CD14-positive monocyte (primary cell): ENCODE data around the gene CLDN1. TPM values are rescaled to one million over a fixed set of nuclear protein-coding genes. Genes with fewer than 3 reads are reported as not detected.

ENCODE experiments used
- DNase-seq, 3 donors: peaks; one replicate each; pipeline ENCODE4 v3.0.0-alpha.2; 2011 to 2022
- H2AFZ ChIP-seq: 2 replicates; pipeline ENCODE4 v1.6.0; 2012; ENCODE audit warnings: mild to moderate bottlenecking, low read depth, low read length, inconsistent platforms; ENCODE audit not compliant: insufficient read depth, poor library complexity, severe bottlenecking
- H3K27ac ChIP-seq, 2 donors: 1 replicate in 1 of 2; 2 replicates in 1 of 2; pipeline ENCODE4 v1.5.1; 2012 to 2013; ENCODE audit warnings: low read length in 2 of 2, control low read depth in 1 of 2, inconsistent platforms in 1 of 2, low read depth in 1 of 2, mild to moderate bottlenecking in 1 of 2
- H3K27me3 ChIP-seq, 2 donors: one replicate each; pipeline versions ENCODE4 v1.6.0 to v1.6.1; 2011 to 2013; ENCODE audit warnings: low read length in 2 of 2; ENCODE audit not compliant: control insufficient read depth in 2 of 2, insufficient read depth in 2 of 2
- H3K36me3 ChIP-seq, 2 donors: replicated peaks in 1 of 2; 1 replicate in 1 of 2; 2 replicates in 1 of 2; pipeline versions ENCODE4 v1.5.1 to v1.6.1; 2012 to 2013; ENCODE audit warnings: low read length in 2 of 2, control low read depth in 1 of 2, inconsistent platforms in 1 of 2, mild to moderate bottlenecking in 1 of 2; ENCODE audit not compliant: insufficient read depth in 2 of 2, control insufficient read depth in 1 of 2
- H3K4me1 ChIP-seq, 2 donors: 1 replicate in 1 of 2; 2 replicates in 1 of 2; pipeline versions ENCODE4 v1.5.1 to v1.6.1; 2012 to 2013; ENCODE audit warnings: low read length in 2 of 2, control low read depth in 1 of 2, inconsistent platforms in 1 of 2, mild to moderate bottlenecking in 1 of 2, moderate library complexity in 1 of 2; ENCODE audit not compliant: insufficient read depth in 2 of 2, control insufficient read depth in 1 of 2
- H3K4me2 ChIP-seq: replicated peaks from 2 replicates; pipeline ENCODE3; 2012; ENCODE audit warnings: low read length, moderate library complexity, mild to moderate bottlenecking; ENCODE audit not compliant: poor library complexity, severe bottlenecking; ENCODE audit errors: extremely low read depth
- H3K4me3 ChIP-seq, 3 experiments: fragments of 200-600 bp in 1 of 3; sonication (generic) in 1 of 3; replicated peaks in 1 of 3; 1 replicate in 2 of 3; 2 replicates in 1 of 3; pipeline ENCODE4 v1.5.1; 2011 to 2013; ENCODE audit warnings: low read length in 3 of 3, mild to moderate bottlenecking in 3 of 3, control low read depth in 2 of 3, low read depth in 2 of 3, inconsistent platforms in 1 of 3, moderate library complexity in 1 of 3
- H3K79me2 ChIP-seq: 2 replicates; pipeline ENCODE4 v1.6.0; 2012; ENCODE audit warnings: mild to moderate bottlenecking, control low read depth, inconsistent platforms, low read length, moderate library complexity; ENCODE audit not compliant: insufficient read depth
- H3K9ac ChIP-seq: 2 replicates; pipeline ENCODE4 v1.6.0; 2017; ENCODE audit warnings: low read length, mild to moderate bottlenecking; ENCODE audit not compliant: insufficient read depth, poor library complexity, severe bottlenecking
- H3K9me3 ChIP-seq, 2 donors: replicated peaks in 1 of 2; 1 replicate in 1 of 2; 2 replicates in 1 of 2; pipeline versions ENCODE4 v1.5.1 to v1.6.1; 2012 to 2013; ENCODE audit warnings: low read length in 2 of 2, control low read depth in 1 of 2; ENCODE audit not compliant: control insufficient read depth in 1 of 2, insufficient read depth in 1 of 2
- H4K20me1 ChIP-seq: 2 replicates; pipeline ENCODE4 v1.6.0; 2012; ENCODE audit warnings: mild to moderate bottlenecking, low read length, control low read depth, moderate library complexity; ENCODE audit not compliant: insufficient read depth
- H3K27ac Mint-ChIP-seq, 7 donors: one replicate each; pipeline ENCODE4 v1.8.0; 2020; ENCODE audit warnings: mild to moderate bottlenecking in 7 of 7, mixed read lengths in 7 of 7, moderate library complexity in 6 of 7, inconsistent platforms in 2 of 7
- H3K27me3 Mint-ChIP-seq, 3 donors: one replicate each; pipeline ENCODE4 v1.8.0; 2021 to 2022; ENCODE audit warnings: low read depth in 3 of 3, mild to moderate bottlenecking in 3 of 3, mixed read lengths in 3 of 3, moderate library complexity in 3 of 3, inconsistent platforms in 1 of 3
- H3K36me3 Mint-ChIP-seq, 2 donors: one replicate each; pipeline ENCODE4 v1.8.0; 2020; ENCODE audit warnings: mixed read lengths in 2 of 2, inconsistent platforms in 1 of 2, mild to moderate bottlenecking in 1 of 2
- H3K4me1 Mint-ChIP-seq: one replicate; pipeline ENCODE4 v1.8.0; 2020; ENCODE audit warnings: mild to moderate bottlenecking, mixed read lengths
- H3K4me3 Mint-ChIP-seq, 2 donors: one replicate each; pipeline ENCODE4 v1.8.0; 2020; ENCODE audit warnings: mild to moderate bottlenecking in 2 of 2, mixed read lengths in 2 of 2, moderate library complexity in 1 of 2
- H3K9me3 Mint-ChIP-seq, 7 donors: one replicate each; pipeline ENCODE4 v1.8.0; 2020 to 2022; ENCODE audit warnings: mixed read lengths in 7 of 7, mild to moderate bottlenecking in 6 of 7, moderate library complexity in 6 of 7, inconsistent platforms in 2 of 7
- WGBS: methylation state at CpG from one replicate; pipeline ENCODE4 v1.1.5; 2013; ENCODE audit warnings: missing lambda C conversion rate; ENCODE audit not compliant: insufficient coverage; 5-methylcytosine and 5-hydroxymethylcytosine counted together
- intact Hi-C, 2 donors: fragments of 100-400 bp; cut with micrococcal nuclease; formaldehyde crosslinking; loops; one replicate each; pipeline versions ENCODE4 v1.15.0 to v1.15.1; 2023
- polyA plus RNA-seq, 3 donors: library from polyadenylated mRNA; depleted of rRNA in 1 of 3; unstranded in 2 of 3; stranded (reverse) in 1 of 3; fragments of 300-500 nt in 2 of 3; fragments of >200 nt in 1 of 3; fragmentation: Illumina TruSeq in 2 of 3; gene quantifications; 1 replicate in 2 of 3; 2 replicates in 1 of 3; pipeline ENCODE4 v1.2.3, GENCODE V29; 2012 to 2021
- TF ChIP-seq, protein P1 (sequence below): fragments of 200-600 bp; IDR thresholded peaks from one replicate; pipeline ENCODE4 v1.8.0; 2022; ENCODE audit warnings: antibody characterized with exemption, mild to moderate bottlenecking

CLDN1 gene
- polyA plus RNA-seq, 3 donors = not detected

DNA sequence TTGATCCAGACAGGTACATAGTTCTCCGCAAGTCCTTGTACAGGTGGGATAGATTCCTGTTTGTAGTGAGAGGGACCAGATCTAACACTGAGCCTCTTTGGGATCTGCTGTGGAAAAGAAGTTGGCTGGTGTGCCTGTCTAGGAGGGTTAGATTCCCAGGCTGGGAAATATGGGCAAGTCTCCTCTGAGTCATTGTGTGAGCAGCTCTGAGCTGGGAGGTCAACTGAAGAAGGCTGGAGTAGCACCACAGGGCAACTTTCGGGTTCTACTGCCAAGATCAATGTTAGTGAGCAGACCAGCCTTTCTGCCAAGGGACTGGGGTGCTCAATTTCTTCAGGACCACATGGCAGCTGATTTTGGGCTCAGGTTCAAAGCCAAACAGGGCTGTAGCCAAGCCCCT lies 33.4 kb downstream of the CLDN1 start:
- intact Hi-C loops = no loop called here
- no peaks in the 10 kb centered on the region for H3K4me1 ChIP-seq
- H3K36me3 ChIP-seq = no peaks in the 10 kb centered on the region
- no peaks in the 10 kb centered on the region for H4K20me1 ChIP-seq
- no peaks in the 10 kb centered on the region for H3K79me2 ChIP-seq
- H3K36me3 Mint-ChIP-seq = no peaks in the 10 kb centered on the region
- TF ChIP-seq, protein P1, sequence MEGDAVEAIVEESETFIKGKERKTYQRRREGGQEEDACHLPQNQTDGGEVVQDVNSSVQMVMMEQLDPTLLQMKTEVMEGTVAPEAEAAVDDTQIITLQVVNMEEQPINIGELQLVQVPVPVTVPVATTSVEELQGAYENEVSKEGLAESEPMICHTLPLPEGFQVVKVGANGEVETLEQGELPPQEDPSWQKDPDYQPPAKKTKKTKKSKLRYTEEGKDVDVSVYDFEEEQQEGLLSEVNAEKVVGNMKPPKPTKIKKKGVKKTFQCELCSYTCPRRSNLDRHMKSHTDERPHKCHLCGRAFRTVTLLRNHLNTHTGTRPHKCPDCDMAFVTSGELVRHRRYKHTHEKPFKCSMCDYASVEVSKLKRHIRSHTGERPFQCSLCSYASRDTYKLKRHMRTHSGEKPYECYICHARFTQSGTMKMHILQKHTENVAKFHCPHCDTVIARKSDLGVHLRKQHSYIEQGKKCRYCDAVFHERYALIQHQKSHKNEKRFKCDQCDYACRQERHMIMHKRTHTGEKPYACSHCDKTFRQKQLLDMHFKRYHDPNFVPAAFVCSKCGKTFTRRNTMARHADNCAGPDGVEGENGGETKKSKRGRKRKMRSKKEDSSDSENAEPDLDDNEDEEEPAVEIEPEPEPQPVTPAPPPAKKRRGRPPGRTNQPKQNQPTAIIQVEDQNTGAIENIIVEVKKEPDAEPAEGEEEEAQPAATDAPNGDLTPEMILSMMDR = no peak
- no peak overlapping the region for H3K27ac ChIP-seq
- no peak for DNase-seq
- no peak overlapping the region for H3K4me2 ChIP-seq
- H3K9me3 Mint-ChIP-seq = peaks cover 16 to 34% (median 23%) of the 10 kb centered on the region in 7 donors
- H3K9me3 ChIP-seq = peaks cover 19 to 23% of the 10 kb centered on the region in 2 donors
- H3K27me3 ChIP-seq = no peaks in the 10 kb centered on the region
- no peak overlapping the region for H2AFZ ChIP-seq
- H3K27ac Mint-ChIP-seq = no peak overlapping the region
- H3K9ac ChIP-seq = no peak overlapping the region
- no peaks in the 10 kb centered on the region for H3K4me1 Mint-ChIP-seq
- WGBS = 87% methylated on average over 2 of the region's 2 CpGs
- no peak overlapping the region for H3K4me3 ChIP-seq
- no peak overlapping the region for H3K4me3 Mint-ChIP-seq
- peaks cover 0 to 3% (median 0%) of the 10 kb centered on the region in 3 donors for H3K27me3 Mint-ChIP-seq

DNA sequence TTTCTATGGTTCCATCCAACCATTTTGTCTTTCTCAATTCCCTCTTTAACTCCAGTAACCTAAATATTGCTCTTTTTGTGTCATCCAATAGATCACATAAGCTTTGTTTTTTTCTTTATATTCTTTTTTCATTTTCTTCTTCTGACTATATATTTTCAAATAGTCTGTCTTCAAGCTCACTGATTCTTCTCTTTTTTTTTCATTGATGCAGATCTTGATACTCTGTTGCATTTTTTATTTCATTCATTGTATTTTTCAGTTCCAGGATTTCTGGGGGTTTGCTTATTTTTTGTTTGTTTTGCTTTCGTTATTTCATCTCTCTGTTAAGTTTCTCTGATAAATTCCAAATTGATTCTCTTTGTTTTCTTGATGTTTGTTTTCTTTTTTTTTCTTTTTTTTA lies 36.2 kb downstream of the CLDN1 start:
- no peaks in the 10 kb centered on the region for H3K4me1 ChIP-seq
- no peak overlapping the region for H3K27ac Mint-ChIP-seq

More for the DNA sequence above, 36.2 kb downstream of the CLDN1 start:
- H3K9ac ChIP-seq = no peak overlapping the region
- no peak overlapping the region for H3K4me3 ChIP-seq
- no peak for DNase-seq
- no peak overlapping the region for H3K4me2 ChIP-seq
- no peaks in the 10 kb centered on the region for H3K27me3 ChIP-seq
- no peaks in the 10 kb centered on the region for H3K36me3 ChIP-seq
- TF ChIP-seq, protein P1 = no peak
- Mint-ChIP-seq H3K9me3 (peaks cover 8 to 24% (median 15%) of the 10 kb centered on the region in 7 donors), H3K27me3 (peaks cover 0 to 2% (median 0%) of the 10 kb centered on the region in 3 donors), H3K4me1 (peaks cover 2% of the 10 kb centered on the region), H3K4me3 (no peak overlapping the region), H3K36me3 (no peaks in the 10 kb centered on the region)
- intact Hi-C loops = no loop called here
- H4K20me1 ChIP-seq = no peaks in the 10 kb centered on the region
- no CpG with 5 or more reads among the region's 1 CpG for WGBS
- no peak overlapping the region for H2AFZ ChIP-seq
- H3K27ac ChIP-seq = no peak overlapping the region
- no peaks in the 10 kb centered on the region for H3K79me2 ChIP-seq
- H3K9me3 ChIP-seq = peaks cover 11 to 16% of the 10 kb centered on the region in 2 donors
